CD14-positive monocyte (primary cell): ENCODE measurements around the gene TRIM69. TPM values are rescaled to one million over a fixed set of nuclear protein-coding genes. Genes with fewer than 3 reads are reported as not detected.

Source experiments
- DNase-seq, 3 donors: peaks; one replicate each; pipeline ENCODE4 v3.0.0-alpha.2; 2011 to 2022
- H2AFZ ChIP-seq: 2 replicates; pipeline ENCODE4 v1.6.0; 2012; ENCODE audit warnings: mild to moderate bottlenecking, low read depth, low read length, inconsistent platforms; ENCODE audit not compliant: insufficient read depth, poor library complexity, severe bottlenecking
- H3K27ac ChIP-seq, 2 donors: 1 replicate in 1 of 2; 2 replicates in 1 of 2; pipeline ENCODE4 v1.5.1; 2012 to 2013; ENCODE audit warnings: low read length in 2 of 2, control low read depth in 1 of 2, inconsistent platforms in 1 of 2, low read depth in 1 of 2, mild to moderate bottlenecking in 1 of 2
- H3K27me3 ChIP-seq, 2 donors: one replicate each; pipeline versions ENCODE4 v1.6.0 to v1.6.1; 2011 to 2013; ENCODE audit warnings: low read length in 2 of 2; ENCODE audit not compliant: control insufficient read depth in 2 of 2, insufficient read depth in 2 of 2
- H3K36me3 ChIP-seq, 2 donors: replicated peaks in 1 of 2; 1 replicate in 1 of 2; 2 replicates in 1 of 2; pipeline versions ENCODE4 v1.5.1 to v1.6.1; 2012 to 2013; ENCODE audit warnings: low read length in 2 of 2, control low read depth in 1 of 2, inconsistent platforms in 1 of 2, mild to moderate bottlenecking in 1 of 2; ENCODE audit not compliant: insufficient read depth in 2 of 2, control insufficient read depth in 1 of 2
- H3K4me1 ChIP-seq, 2 donors: 1 replicate in 1 of 2; 2 replicates in 1 of 2; pipeline versions ENCODE4 v1.5.1 to v1.6.1; 2012 to 2013; ENCODE audit warnings: low read length in 2 of 2, control low read depth in 1 of 2, inconsistent platforms in 1 of 2, mild to moderate bottlenecking in 1 of 2, moderate library complexity in 1 of 2; ENCODE audit not compliant: insufficient read depth in 2 of 2, control insufficient read depth in 1 of 2
- H3K4me2 ChIP-seq: replicated peaks from 2 replicates; pipeline ENCODE3; 2012; ENCODE audit warnings: low read length, moderate library complexity, mild to moderate bottlenecking; ENCODE audit not compliant: poor library complexity, severe bottlenecking; ENCODE audit errors: extremely low read depth
- H3K4me3 ChIP-seq, 3 experiments: fragments of 200-600 bp in 1 of 3; sonication (generic) in 1 of 3; replicated peaks in 1 of 3; 1 replicate in 2 of 3; 2 replicates in 1 of 3; pipeline ENCODE4 v1.5.1; 2011 to 2013; ENCODE audit warnings: low read length in 3 of 3, mild to moderate bottlenecking in 3 of 3, control low read depth in 2 of 3, low read depth in 2 of 3, inconsistent platforms in 1 of 3, moderate library complexity in 1 of 3
- H3K79me2 ChIP-seq: 2 replicates; pipeline ENCODE4 v1.6.0; 2012; ENCODE audit warnings: mild to moderate bottlenecking, control low read depth, inconsistent platforms, low read length, moderate library complexity; ENCODE audit not compliant: insufficient read depth
- H3K9ac ChIP-seq: 2 replicates; pipeline ENCODE4 v1.6.0; 2017; ENCODE audit warnings: low read length, mild to moderate bottlenecking; ENCODE audit not compliant: insufficient read depth, poor library complexity, severe bottlenecking
- H3K9me3 ChIP-seq, 2 donors: replicated peaks in 1 of 2; 1 replicate in 1 of 2; 2 replicates in 1 of 2; pipeline versions ENCODE4 v1.5.1 to v1.6.1; 2012 to 2013; ENCODE audit warnings: low read length in 2 of 2, control low read depth in 1 of 2; ENCODE audit not compliant: control insufficient read depth in 1 of 2, insufficient read depth in 1 of 2
- H4K20me1 ChIP-seq: 2 replicates; pipeline ENCODE4 v1.6.0; 2012; ENCODE audit warnings: mild to moderate bottlenecking, low read length, control low read depth, moderate library complexity; ENCODE audit not compliant: insufficient read depth
- H3K27ac Mint-ChIP-seq, 7 donors: one replicate each; pipeline ENCODE4 v1.8.0; 2020; ENCODE audit warnings: mild to moderate bottlenecking in 7 of 7, mixed read lengths in 7 of 7, moderate library complexity in 6 of 7, inconsistent platforms in 2 of 7
- H3K27me3 Mint-ChIP-seq, 3 donors: one replicate each; pipeline ENCODE4 v1.8.0; 2021 to 2022; ENCODE audit warnings: low read depth in 3 of 3, mild to moderate bottlenecking in 3 of 3, mixed read lengths in 3 of 3, moderate library complexity in 3 of 3, inconsistent platforms in 1 of 3
- H3K36me3 Mint-ChIP-seq, 2 donors: one replicate each; pipeline ENCODE4 v1.8.0; 2020; ENCODE audit warnings: mixed read lengths in 2 of 2, inconsistent platforms in 1 of 2, mild to moderate bottlenecking in 1 of 2
- H3K4me1 Mint-ChIP-seq: one replicate; pipeline ENCODE4 v1.8.0; 2020; ENCODE audit warnings: mild to moderate bottlenecking, mixed read lengths
- H3K4me3 Mint-ChIP-seq, 2 donors: one replicate each; pipeline ENCODE4 v1.8.0; 2020; ENCODE audit warnings: mild to moderate bottlenecking in 2 of 2, mixed read lengths in 2 of 2, moderate library complexity in 1 of 2
- H3K9me3 Mint-ChIP-seq, 7 donors: one replicate each; pipeline ENCODE4 v1.8.0; 2020 to 2022; ENCODE audit warnings: mixed read lengths in 7 of 7, mild to moderate bottlenecking in 6 of 7, moderate library complexity in 6 of 7, inconsistent platforms in 2 of 7
- CTCF ChIP-seq: fragments of 200-600 bp; IDR thresholded peaks from one replicate; pipeline ENCODE4 v1.8.0; 2022; ENCODE audit warnings: antibody characterized with exemption, mild to moderate bottlenecking
- WGBS: methylation state at CpG from one replicate; pipeline ENCODE4 v1.1.5; 2013; ENCODE audit warnings: missing lambda C conversion rate; ENCODE audit not compliant: insufficient coverage; 5-methylcytosine and 5-hydroxymethylcytosine counted together
- intact Hi-C, 2 donors: fragments of 100-400 bp; cut with micrococcal nuclease; formaldehyde crosslinking; loops; one replicate each; pipeline versions ENCODE4 v1.15.0 to v1.15.1; 2023
- polyA plus RNA-seq, 3 donors: library from polyadenylated mRNA; depleted of rRNA in 1 of 3; unstranded in 2 of 3; stranded (reverse) in 1 of 3; fragments of 300-500 nt in 2 of 3; fragments of >200 nt in 1 of 3; fragmentation: Illumina TruSeq in 2 of 3; gene quantifications; 1 replicate in 2 of 3; 2 replicates in 1 of 3; pipeline ENCODE4 v1.2.3, GENCODE V29; 2012 to 2021

Gene TRIM69
- polyA plus RNA-seq, 3 donors: 9.4 to 18.2 (median 15.8) TPM

DNA sequence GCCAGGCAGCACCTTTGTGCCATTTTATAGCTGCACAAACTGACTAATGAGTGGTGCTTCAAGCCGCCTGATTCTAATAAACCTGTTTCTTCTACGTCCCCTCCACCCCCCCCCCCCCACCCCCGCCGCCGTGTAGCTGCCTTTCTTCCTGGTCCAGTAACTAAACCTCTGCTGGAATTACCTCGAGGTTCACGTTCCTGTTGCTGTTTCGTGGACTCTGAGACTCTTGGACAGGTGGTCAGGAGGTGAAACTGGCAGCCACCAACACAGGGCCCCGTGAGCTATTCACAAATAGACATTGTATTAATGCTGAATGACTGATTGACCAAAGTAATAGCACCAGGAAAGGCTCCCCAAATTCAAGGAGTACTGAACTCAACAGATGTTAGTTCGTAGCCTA is 73.9 kb downstream of the TRIM69 start:
- Histone ChIP-seq H3K9me3 (no peaks in the 10 kb centered on the region), H3K36me3 (no peaks in the 10 kb centered on the region), H3K27ac (no peak overlapping the region), H4K20me1 (no peaks in the 10 kb centered on the region), H3K4me2 (no peak overlapping the region), H3K4me1 (peaks cover 4 to 10% of the 10 kb centered on the region in 2 donors), H2AFZ (no peak overlapping the region), H3K4me3 (no peak overlapping the region), H3K9ac (no peak overlapping the region), H3K79me2 (no peaks in the 10 kb centered on the region), H3K27me3 (no peaks in the 10 kb centered on the region)
- intact Hi-C loops: no loop called here
- Mint-ChIP-seq H3K4me1 (peaks cover 12% of the 10 kb centered on the region), H3K27ac (no peak overlapping the region), H3K4me3 (no peak overlapping the region), H3K27me3 (no peaks in the 10 kb centered on the region), H3K36me3 (no peaks in the 10 kb centered on the region), H3K9me3 (peaks cover 0 to 1% (median 0%) of the 10 kb centered on the region in 7 donors)
- no CpG with 5 or more reads among the region's 10 CpGs for WGBS
- TF ChIP-seq CTCF: no peak
- no peak for DNase-seq

- H3K4me2 ChIP-seq: no peak overlapping the region
- intact Hi-C loops: no loop called here
- H3K27me3 Mint-ChIP-seq: no peaks in the 10 kb centered on the region
- peaks cover 4 to 10% of the 10 kb centered on the region in 2 donors for H3K4me1 ChIP-seq
- no peak overlapping the region for H3K4me3 Mint-ChIP-seq
- H3K79me2 ChIP-seq: no peaks in the 10 kb centered on the region
- H3K9me3 Mint-ChIP-seq: peaks cover 0 to 1% (median 0%) of the 10 kb centered on the region in 7 donors
- H3K4me3 ChIP-seq: no peak overlapping the region
- no peak overlapping the region for H3K27ac ChIP-seq
- TF ChIP-seq CTCF: no peak
- H3K27me3 ChIP-seq: no peaks in the 10 kb centered on the region
- H3K27ac Mint-ChIP-seq: no peak overlapping the region
- H2AFZ ChIP-seq: no peak overlapping the region
- WGBS: no CpG with 5 or more reads among the region's 3 CpGs
- H3K9me3 ChIP-seq: no peaks in the 10 kb centered on the region
- peaks cover 12% of the 10 kb centered on the region for H3K4me1 Mint-ChIP-seq
- H3K36me3 ChIP-seq: no peaks in the 10 kb centered on the region
- H4K20me1 ChIP-seq: no peaks in the 10 kb centered on the region
- H3K36me3 Mint-ChIP-seq: no peaks in the 10 kb centered on the region
- no peak for DNase-seq
- no peak overlapping the region for H3K9ac ChIP-seq
Measured at GRCh38 chr15:44811337-44811736, 75.0 kb downstream of the TRIM69 start.
